OCI-LY7 (cell line): ENCODE measurements around the gene MYL12A.

ENCODE experiments used
- CTCF ChIP-seq: fragments of 200-600 bp; sonication (generic); conservative IDR thresholded peaks from 2 replicates; pipeline ENCODE4 v1.5.1; 2014; ENCODE audit warnings: mild to moderate bottlenecking, antibody characterized with exemption, low read length, moderate library complexity, mixed read lengths
- EZH2phosphoT487 ChIP-seq: fragments of 200-600 bp; sonication (generic); IDR thresholded peaks from 2 replicates; pipeline ENCODE4 v1.6.1; 2018; ENCODE audit warnings: low read depth, borderline replicate concordance, mild to moderate bottlenecking, mixed run types, antibody characterized with exemption, low read length, moderate library complexity, mixed read lengths

GRCh38 chr18:3223356-3223755 lies 24.2 kb upstream of the MYL12A start:
- TF ChIP-seq CTCF (no peak), EZH2phosphoT487 (no peak)
